Measurements from ENCODE around the gene GALNT17. TPM values are rescaled to one million over a fixed set of nuclear protein-coding genes. Genes with fewer than 3 reads are reported as not detected.

The GALNT17 gene
- total RNA-seq, 1 donor from 2014 or later: not detected

GRCh38 chr7:71404726-71405345, 272.9 kb downstream of the GALNT17 start:
- TF ChIP-seq, protein P1, sequence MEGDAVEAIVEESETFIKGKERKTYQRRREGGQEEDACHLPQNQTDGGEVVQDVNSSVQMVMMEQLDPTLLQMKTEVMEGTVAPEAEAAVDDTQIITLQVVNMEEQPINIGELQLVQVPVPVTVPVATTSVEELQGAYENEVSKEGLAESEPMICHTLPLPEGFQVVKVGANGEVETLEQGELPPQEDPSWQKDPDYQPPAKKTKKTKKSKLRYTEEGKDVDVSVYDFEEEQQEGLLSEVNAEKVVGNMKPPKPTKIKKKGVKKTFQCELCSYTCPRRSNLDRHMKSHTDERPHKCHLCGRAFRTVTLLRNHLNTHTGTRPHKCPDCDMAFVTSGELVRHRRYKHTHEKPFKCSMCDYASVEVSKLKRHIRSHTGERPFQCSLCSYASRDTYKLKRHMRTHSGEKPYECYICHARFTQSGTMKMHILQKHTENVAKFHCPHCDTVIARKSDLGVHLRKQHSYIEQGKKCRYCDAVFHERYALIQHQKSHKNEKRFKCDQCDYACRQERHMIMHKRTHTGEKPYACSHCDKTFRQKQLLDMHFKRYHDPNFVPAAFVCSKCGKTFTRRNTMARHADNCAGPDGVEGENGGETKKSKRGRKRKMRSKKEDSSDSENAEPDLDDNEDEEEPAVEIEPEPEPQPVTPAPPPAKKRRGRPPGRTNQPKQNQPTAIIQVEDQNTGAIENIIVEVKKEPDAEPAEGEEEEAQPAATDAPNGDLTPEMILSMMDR (IDR thresholded peaks at IDR 0.05; ENCODE audit: insufficient read depth, low read length, severe bottlenecking): no peak
- Histone ChIP-seq H3K36me3 (ENCODE audit: control insufficient read depth, insufficient read depth, low read length) (no peaks in the 10 kb centered on the region), H3K4me3 (ENCODE audit: low read depth, low read length) (no peak overlapping the region), H3K27me3 (ENCODE audit: control insufficient read depth, insufficient read depth, low read length) (no peaks in the 10 kb centered on the region)
- FAIRE-seq: peak; percentile 73
- no peak for DNase-seq (ENCODE audit: low read depth)

DNA sequence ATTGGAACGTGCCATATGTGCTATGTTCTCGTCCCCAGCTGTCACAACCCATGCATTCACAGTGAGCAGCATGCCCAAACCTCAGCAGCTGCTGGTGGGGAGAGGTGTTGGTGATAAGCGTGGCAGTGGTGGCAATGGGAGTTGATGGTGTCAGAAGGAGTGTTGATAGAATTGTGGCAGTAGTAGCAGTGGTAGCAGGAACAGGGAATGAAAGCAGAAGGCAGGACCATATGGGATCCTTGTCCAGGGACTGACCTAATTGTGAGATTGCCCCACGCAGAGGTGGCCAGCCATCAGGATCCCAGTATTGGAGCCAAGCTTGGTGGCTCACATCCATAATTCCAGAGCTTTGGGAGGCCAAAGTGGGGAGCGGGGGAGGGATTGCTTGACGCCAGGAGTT, 276.3 kb downstream of the GALNT17 start:
- no peak for DNase-seq (ENCODE audit: low read depth)

GRCh38 chr7:71409550-71410157, 277.7 kb downstream of the GALNT17 start:
- FAIRE-seq (no peak), DNase-seq (ENCODE audit: low read depth) (no peak)
- TF ChIP-seq, protein P1 (IDR thresholded peaks at IDR 0.05; ENCODE audit: insufficient read depth, low read length, severe bottlenecking): no peak

More for the DNA sequence above, 276.3 kb downstream of the GALNT17 start:
- H3K36me3 ChIP-seq (ENCODE audit: control insufficient read depth, insufficient read depth, low read length): no peaks in the 10 kb centered on the region
- no peak for FAIRE-seq
- no peaks in the 10 kb centered on the region for H3K27me3 ChIP-seq (ENCODE audit: control insufficient read depth, insufficient read depth, low read length)
- no peak overlapping the region for H3K4me3 ChIP-seq (ENCODE audit: low read depth, low read length)
- TF ChIP-seq, protein P1 (IDR thresholded peaks at IDR 0.05; ENCODE audit: insufficient read depth, low read length, severe bottlenecking): no peak

DNA sequence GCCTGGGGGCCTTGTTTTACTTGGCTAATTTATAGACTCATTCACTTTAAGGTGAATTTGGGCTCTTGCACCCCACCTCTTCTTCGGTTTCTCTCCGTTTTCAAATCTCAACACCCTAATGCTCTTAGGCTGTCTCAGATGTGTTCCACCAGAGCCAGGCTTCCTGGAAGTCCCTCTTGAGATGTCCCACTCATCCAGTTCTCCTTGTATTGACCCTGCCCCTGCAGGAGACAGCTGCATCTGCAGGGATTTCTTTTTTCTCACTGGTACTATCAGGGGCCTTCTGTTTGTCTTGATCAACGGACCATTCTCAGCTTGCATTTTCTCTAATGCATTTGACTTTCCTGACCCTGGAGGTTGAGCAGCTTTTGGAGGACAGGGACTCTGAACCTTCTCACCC, 279.5 kb downstream of the GALNT17 start:
- Histone ChIP-seq H3K36me3 (ENCODE audit: control insufficient read depth, insufficient read depth, low read length) (no peaks in the 10 kb centered on the region), H3K27me3 (ENCODE audit: control insufficient read depth, insufficient read depth, low read length) (no peaks in the 10 kb centered on the region), H3K4me3 (ENCODE audit: low read depth, low read length) (no peak overlapping the region)
- DNase-seq (ENCODE audit: low read depth) (no peak), FAIRE-seq (no peak)
- TF ChIP-seq, protein P1 (IDR thresholded peaks at IDR 0.05; ENCODE audit: insufficient read depth, low read length, severe bottlenecking): no peak

More at GRCh38 chr7:71409550-71410157, 277.7 kb downstream of the GALNT17 start:
- H3K27me3 ChIP-seq (ENCODE audit: control insufficient read depth, insufficient read depth, low read length): no peaks in the 10 kb centered on the region
- no peak overlapping the region for H3K4me3 ChIP-seq (ENCODE audit: low read depth, low read length)
- H3K36me3 ChIP-seq (ENCODE audit: control insufficient read depth, insufficient read depth, low read length): no peaks in the 10 kb centered on the region

DNA sequence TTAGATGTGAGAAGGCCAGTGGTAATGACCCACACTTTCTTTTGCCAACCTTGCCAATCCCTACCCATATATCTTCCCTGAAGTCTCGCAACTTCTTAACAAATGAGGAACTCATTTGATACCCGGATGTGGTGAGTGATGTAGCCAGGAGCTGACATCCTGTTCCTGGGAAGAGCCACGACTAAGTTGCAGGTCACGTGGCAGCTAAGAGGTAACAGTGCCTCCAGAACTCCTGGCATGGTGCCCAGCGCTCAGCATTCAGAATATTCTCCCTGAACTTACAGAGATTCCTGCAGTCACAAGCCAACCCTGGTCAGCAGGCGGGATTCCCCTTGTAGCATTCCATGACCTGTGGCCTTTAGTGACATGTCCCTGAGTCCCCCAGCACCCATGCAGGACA, 282.5 kb downstream of the GALNT17 start:
- no peak for FAIRE-seq
- Histone ChIP-seq H3K4me3 (ENCODE audit: low read depth, low read length) (no peak overlapping the region), H3K36me3 (ENCODE audit: control insufficient read depth, insufficient read depth, low read length) (no peaks in the 10 kb centered on the region), H3K27me3 (ENCODE audit: control insufficient read depth, insufficient read depth, low read length) (no peaks in the 10 kb centered on the region)
- TF ChIP-seq, protein P1 (IDR thresholded peaks at IDR 0.05; ENCODE audit: insufficient read depth, low read length, severe bottlenecking): no peak
- DNase-seq (ENCODE audit: low read depth): no peak

Measured in bronchial epithelial cell (primary cell).